ENCODE data around the gene UBR2.
A peak's percentile ranks its signal among the peaks of the same experiment; 100 is the strongest.
"Not testable (repeated sequence)": the region's sequence is repeated elsewhere in the genome, so short reads cannot be mapped to it uniquely, and the experiment has no call there.

Gene UBR2

DNA sequence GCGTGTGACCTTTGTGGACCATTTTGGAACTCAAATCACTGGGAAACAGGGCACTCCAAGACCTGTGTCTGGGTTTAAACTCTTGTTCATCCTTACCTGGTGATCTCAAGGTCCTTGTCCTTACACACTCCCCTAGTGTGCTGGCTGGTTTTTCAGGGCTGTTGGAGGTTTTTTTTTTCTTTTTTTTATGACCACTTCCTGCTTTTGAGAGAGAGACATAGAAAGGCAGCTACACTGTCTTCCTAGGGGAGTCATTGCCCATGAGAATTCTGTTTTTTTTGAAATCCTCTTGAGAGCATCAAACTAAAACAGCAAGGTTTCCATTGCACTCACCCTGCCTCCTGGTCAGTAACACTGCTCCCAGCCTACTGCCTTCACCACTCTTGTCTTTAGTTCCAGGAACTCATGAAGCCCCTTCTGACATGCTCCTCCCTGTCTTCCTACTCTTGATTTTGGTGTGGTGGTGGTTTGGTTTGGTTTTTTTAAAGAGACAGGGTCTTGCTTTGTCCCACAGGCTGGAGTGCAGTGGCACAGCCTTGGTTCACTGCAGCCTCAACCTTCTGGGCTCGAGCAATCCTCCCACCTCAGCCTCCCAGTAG is 130.0 kb downstream of the UBR2 start:
- DNase-seq = no peak

DNA sequence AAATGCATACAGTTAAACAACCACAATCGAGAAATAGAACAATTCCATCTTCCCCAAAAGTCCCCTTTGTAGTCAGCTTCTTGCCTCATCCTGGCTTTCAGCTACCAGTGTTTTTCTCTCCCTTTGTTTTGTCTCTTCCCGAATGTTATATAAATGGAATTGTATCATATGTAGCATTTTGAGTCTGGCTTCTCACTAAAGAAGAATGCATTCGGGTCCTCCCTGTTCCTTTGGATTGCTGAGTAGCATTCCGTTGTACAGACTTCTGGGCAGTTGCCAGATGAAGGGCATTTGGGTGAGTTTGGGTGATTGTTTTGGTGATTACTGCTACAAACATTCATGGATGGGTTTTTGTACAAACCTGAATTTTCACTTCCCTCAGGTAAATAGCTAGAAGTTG is 130.8 kb downstream of the UBR2 start:
- no peak for DNase-seq

DNA sequence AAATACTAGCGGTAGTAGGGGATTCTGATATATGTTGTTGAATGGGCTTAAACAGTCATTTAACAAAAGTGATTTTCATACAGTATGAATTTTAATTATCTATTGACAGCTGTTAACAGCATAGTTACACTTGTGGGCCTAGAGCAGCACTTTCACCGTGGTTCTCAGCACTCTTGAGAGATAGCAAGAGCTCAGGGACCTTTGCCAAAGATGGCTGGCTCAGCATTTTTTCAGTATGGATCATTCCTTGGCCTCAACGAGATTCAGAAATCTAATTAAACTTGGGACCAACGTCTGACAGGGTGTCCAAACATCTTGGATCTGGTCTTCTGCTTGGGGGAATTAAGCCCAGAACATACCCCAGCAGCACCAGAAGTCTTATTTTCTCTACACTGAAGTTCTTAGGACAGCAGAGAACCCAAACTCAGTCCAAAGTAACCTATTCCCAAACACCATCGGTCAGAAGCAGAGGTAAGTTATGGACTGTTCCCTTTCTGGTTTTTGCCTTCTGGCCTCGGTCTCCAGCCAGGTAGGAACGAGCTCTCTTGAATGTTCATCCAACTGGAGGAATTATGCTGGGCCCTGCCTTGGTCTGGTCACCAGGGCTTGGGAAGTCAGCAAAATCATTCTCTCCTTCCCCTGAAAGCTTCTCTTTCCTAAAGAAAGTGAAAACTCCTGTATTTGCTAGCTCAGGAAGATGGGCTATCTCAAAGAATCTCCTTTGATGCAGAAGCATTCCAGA is 132.9 kb downstream of the UBR2 start:
- DNase-seq = no peak

DNA sequence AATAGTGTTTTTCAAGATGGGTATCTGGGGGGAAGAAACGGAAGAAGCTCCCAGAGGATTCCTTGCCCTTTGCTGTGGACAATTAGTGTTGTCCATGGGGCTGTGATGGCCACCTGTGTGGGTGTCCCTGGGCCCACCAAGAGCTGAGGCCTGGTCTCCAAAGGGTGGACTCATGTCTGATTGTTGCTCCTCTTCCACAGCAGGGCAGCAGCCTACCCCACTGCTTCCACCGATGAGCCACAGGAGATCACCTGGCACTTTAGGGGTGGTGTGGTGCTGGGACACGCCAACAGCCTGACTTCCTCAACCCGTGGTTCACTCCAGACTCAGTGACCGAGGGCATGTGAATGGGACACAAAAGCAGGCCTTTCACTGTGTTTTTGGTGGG is 133.4 kb downstream of the UBR2 start:
- no peak for DNase-seq

DNA sequence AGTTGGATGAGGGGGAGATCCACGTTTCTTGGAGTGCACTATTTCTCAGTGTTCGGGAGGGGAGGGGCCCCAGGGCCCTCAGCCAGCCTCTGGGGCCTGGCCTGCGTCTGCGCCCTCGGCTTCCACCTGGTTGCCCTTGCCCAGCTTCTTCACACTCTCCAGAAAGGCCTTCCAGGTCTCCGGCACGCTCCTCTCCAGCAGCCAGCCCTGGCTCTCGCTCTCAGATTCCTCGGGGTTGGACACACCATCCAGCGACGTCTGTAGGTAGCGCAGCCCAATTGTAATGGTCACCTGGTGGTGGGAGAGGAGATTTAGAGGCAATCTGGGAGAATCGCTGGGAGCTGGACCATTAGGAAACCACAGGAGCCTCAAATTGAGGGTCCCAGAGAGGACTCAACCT is 134.4 kb downstream of the UBR2 start:
- DNase-seq = no peak

DNA sequence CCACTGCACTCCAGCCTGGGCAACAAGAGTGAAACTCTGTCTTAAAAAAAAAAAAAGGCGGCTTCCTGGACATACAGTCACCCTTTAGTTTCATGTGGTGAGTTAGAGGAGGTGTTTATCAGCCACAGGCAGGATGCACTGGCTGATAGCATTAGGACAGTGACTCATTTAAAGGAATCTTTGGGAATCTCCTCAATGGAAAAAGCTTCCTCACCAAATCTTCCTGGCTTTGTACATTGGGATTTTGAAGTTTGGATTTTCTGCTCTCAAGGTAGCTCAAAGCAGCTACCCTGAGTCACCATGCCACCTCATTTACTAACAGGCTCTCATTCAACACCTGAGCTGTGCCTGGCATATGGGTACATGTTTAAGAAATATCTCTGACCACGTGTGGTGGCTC is 138.4 kb downstream of the UBR2 start:
- DNase-seq = no peak

DNA sequence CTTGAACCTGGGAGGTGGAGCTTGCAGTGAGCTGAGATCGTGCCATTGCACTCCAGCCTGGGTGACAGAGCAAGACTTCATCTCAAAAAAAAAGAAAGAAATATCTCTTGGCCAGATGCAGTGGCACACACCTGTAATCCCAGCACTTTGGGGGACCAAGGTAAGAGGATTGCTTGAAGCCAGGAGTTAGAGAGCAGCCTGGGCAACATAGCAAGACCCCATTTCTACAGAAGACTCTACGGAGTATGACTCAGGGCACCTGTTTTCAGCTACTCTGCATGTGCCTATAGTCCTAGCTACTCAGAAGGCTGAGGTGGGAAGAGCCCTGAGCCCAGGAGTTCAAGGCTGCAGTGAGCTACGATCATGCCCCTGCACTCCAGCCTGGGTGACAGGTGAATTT is 139.0 kb downstream of the UBR2 start:
- DNase-seq = not testable (repeated sequence)

DNA sequence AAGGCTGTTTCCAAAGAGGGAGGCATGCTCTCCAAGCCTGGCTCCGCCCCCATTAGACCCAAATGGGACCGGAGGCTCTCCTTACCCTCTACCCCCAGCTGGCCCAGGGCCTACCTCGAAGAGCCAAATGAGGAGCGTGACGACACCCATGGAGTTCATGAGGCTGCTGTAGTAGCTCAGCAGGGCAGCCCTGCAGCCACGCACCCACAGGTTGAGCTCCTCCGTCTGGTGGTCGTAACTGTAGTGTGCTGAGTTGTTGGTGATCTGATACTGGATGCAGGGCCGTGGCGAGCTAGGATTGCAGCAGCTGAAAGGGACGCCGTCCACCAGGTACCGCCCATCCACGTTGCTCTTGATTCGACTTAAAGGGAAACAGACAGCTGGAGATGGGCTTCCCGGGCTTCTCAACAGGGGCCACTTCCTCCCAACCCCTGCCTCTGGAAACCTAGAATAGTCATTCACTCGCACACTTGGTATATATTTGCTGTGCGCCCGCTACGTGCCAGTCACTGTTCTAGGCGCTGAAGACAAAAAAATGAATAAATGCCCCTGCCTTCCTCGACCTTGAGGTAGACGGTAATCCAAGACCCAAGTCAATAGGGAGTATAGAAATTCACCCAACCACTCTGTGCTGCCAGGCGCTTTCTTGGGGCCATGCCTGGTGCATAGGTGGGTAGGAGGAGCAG is 140.6 kb downstream of the UBR2 start:
- DNase-seq = no peak

DNA sequence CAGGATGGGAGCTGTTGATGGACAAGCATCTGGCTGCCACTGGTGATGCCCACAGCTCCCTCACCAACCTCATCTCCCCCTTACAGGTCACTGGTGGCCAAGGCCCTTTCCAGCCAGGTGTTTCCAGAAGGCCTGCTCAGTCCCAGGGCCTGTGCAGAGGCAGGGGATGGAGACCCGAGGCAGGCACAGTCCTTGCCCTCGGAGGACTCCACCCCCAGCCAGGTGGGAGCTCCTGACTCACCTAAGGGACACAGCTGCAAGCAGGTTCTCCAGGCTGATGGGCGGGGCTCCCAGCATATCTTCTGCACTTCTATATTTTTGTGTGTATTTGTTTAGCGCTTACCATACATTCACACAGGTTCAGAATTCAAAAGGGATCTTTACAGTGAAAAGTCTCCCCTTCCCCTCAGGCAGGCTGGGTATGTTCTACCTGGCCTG is 141.1 kb downstream of the UBR2 start:
- DNase-seq = no peak

DNA sequence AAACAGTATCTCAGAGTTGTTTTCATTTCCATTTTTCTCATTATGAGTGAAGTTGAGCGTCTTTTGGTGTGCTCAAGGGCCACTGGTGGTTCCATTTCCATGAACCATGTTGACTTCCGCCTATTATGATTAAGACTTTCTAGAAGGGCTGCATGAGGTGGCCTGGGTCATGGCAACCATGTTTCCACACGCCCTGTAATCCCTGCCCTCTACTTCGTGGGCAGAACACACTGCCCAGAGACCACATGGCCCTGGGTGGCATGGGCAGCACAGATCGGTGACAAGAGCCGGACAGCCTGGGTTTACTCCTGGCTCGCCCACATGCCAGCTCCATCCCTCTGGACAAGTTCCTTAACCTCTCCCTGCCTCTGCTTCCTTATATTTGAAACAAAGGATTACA is 143.8 kb downstream of the UBR2 start:
- DNase-seq = no peak

DNA sequence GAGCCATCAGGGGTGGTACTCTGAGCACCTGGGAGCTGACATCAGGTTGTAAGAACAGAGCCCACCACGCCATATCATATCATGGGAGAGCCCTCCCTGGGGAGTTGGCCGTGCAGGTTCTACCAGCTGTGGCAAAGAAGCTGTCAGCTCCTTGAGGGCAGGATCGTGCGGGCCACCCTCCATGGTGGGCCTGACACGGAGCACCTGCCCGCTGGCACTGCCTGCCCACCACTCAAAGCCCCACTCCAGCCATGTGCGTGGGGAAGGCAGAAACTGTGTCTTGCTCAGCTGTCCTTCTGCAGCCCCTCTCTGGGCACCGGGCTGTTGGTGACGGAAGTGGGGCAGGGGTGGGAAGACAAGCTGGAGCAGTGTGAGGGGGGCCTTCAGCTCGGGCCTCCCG is 144.3 kb downstream of the UBR2 start:
- DNase-seq = no peak

DNA sequence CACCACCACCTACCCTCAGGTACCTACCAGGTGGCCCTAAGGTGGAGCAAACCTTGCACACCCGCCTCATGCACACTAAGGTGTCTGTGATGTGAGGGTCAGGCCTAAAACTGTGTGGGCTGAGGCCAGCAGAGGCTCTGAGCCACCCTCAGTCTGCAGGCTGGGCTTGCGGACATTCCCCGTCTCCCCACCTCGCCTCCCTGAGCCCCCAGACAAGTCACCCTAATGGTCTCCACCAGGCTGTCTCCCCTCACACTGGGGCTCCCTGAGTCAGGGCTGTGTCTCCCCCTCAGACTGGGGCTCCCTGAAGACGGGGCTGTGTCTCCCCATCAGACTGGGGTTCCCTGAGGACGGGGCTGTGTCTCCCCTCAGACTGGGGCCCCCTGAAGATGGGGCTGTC is 146.0 kb downstream of the UBR2 start:
- DNase-seq = no peak

DNA sequence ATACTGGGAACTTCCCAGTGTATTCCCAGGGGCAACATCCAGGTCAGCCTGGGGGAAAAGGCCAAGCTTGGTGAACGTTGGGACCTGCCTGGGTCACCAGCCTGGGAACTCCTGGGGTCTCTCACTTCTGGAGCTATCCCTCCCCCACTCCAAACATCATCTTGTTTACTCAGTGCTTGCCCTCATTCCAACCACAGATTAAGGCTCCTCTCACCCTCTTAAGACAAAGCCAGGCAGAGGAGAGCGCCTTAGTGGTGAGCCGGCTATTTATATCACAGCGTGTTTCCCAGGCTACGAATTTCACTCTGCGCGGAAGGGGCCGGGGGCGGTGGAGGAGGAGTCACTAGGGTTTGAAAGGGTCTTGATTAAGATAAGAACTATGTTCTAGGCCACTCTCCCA is 146.5 kb downstream of the UBR2 start:
- no peak for DNase-seq

DNA sequence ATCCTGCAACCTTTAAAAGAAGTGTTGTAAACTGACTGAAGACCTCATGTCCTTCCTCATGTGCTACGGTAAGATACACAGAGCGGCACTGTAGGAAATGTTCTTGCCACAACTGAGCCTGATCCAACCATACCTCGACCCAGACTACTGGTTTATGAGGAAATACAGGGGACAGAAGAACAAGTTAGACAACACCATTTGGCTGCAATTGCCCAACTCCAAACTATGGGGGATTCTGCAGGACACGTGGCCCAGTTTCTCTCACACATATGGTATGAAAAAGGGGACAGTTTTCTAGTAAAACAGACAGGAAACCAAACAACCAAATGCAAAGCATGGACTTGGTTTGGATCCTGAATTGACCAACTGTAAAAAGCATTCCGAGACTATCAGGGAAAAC is 148.1 kb downstream of the UBR2 start:
- DNase-seq = no peak

DNA sequence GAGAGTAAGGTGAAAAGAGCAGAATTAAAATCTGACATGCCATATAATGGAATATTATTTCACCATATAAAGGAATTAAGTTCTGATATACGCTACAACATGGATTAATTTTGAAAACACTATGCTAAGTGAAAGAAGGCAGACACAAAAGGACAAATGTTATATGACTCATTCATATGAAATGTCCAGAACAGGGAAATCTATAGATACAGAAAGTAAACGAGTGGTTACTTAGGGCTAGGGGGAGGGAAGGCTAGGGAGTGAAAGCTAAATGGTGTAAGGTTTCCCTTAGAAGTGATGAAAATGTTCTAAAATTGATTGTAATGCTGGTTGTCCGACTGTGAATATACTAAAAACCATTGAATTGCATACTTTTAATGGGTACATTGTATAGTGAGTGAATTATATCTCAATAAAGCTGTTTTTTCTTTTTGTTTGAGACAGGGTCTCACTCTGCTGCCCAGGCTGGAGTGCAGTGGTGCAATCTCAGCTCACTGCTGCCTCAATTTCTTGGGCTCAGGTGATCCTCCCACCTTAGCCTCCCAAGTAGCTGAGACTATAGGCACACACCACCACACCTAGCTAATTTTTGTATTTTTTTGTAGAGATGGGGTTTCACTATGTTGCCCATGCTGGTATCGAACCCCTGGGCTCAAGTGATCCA is 150.4 kb downstream of the UBR2 start:
- no peak for DNase-seq

DNA sequence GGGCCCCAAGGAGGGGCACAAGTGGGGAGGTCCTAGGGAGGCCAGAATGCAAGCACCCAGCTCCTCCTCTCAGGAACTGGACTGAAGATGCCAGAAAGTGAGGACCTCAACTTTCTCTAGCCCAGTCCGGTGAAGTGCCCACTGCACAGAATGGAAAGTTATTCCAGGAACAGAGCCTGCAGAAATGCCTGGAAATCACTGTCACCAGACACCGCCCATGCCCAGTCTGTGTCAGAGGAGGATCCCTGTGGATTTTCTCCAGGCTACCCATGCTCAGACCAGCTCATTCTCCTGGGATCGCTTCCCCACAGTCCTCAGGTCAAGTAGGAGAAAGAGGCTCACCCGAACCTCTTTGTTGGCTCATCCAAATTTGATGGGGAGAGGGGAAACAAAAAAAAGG is 152.0 kb downstream of the UBR2 start:
- no peak for DNase-seq

DNA sequence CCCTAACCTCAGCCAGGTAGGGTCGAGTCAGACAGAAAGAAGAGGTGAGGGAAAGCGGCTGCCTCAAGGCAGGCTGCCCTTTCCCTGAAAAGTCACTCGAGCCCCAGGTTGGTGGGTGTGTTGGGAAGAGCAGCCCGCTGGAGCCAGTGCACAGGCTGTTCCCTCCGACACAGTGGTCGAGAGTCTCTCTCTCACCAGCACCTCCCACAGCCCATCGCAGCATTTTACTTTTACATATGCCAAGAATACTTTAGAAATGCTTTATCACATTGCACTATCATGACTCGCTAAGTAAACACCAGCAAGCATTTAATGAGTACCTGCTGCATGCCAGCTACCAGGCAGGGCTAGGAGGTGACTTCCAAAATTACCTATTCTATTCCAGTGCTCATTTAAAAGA is 156.9 kb downstream of the UBR2 start:
- DNase-seq = no peak

DNA sequence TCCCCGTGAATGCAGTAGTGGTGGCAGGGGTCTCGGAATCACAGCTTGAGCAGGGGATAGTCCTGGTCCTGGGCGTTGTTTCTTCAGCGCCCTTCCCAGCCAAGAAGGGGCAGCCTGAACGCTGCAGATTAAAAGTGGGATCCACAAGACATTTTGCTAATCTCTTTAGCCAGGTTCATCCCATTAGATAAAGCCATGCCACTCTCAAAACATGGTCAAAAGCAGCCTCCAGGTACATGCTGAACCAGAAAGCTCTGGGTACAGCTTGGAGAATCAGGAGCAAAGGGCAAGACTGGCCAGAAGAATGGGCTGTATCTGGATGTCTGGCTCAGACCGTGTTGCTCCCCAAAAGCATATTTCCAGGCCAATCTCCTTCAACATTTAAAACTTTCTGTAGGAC is 158.7 kb downstream of the UBR2 start, which contains the start of gene PRPH2:
Gene PRPH2, minus strand, starts transcription at position 101 of the 400 bp plus-strand sequence. CDS start 263 bp downstream, outside the sequence.
- no peak for DNase-seq

DNA sequence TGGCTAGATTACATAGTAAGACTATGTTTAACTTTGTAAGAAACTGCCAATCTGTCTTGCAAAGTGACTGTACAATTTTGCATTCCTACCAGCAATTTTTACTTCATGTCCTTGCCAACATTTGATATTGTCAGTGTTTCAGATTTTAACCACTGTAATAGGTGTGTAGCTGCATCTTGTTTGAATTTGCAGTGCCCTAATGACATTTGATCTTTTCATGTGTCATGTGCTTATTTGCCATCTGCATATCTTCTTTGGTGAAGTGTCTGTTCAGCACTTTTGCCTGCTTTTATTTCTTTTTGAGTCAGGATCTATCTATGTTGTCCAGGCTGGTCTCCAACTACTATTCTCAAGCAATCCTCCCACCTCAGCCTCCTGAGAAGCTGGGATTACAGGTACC is 161.0 kb downstream of the UBR2 start:
- no peak for DNase-seq

DNA sequence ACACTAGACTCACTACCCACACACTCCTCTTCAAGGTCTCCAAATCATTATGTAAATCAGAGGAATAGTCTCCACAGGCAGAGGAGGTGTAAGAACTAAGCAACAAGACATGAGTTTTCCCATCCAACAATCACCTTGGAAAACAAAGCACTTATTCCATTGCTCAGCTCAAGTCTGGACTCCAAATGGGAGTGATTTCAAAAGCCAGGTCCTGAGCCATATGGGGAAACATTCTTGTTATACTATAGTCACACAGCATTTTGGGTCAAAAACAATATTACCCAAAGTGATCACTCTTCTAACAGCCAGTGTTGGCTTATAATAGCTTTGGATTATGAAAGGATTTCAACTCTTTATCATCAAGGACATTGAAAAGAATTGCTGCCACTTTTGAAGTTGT is 162.2 kb downstream of the UBR2 start:
- no peak for DNase-seq

DNA sequence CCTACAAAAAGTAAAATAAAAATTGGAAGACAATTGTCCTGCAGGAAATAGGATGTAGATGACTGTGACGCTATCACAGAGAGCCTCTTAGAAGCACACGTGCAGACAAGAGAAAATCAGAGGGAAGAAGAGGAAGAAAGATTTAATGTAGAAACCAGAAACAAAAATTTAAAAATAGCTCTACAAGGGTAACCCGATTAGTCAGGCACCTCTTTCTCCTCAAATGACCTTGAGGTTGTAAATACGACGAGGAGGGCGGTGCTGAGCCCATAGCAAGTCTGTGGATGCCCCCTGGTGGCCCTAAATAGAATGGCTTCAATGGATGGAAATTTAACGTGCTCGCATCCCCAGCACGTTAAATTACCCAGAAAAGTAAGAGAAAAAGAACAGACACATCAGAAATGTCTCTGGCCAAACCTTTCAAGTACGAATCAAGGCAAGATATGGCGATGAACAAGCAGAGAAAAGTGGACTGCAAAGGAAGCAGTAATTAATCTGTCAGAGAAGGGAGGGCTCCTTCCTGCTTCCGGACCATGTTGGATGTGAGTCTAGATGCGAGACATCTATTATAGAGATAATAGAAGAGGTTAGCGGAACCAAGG is 162.8 kb downstream of the UBR2 start:
- peak; percentile 41 to 82 for DNase-seq

DNA sequence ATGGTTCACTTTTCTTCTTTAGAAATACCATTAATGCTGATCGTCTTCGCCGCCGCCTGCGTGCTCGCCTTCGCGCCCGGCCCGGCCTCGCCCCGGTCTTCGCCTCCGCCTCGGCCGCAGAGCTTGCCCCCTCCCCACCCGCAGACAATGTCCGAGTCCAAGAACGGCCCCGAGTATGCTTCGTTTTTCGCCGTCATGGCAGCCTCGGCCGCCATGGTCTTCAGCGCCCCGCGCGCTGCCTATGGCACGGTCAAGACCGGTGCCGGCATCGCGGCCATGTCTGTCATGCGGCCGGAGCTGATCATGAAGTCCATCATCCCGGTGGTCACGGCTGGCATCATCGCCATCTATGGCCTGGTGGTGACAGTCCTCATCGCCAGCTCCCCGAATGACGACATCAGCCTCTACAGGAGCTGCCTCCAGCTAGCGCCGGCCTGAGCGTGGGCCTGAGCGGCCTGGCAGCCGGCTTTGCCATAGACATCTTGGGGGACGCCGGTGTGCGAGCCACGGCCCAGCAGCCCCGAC is 163.3 kb downstream of the UBR2 start:
- no peak for DNase-seq

DNA sequence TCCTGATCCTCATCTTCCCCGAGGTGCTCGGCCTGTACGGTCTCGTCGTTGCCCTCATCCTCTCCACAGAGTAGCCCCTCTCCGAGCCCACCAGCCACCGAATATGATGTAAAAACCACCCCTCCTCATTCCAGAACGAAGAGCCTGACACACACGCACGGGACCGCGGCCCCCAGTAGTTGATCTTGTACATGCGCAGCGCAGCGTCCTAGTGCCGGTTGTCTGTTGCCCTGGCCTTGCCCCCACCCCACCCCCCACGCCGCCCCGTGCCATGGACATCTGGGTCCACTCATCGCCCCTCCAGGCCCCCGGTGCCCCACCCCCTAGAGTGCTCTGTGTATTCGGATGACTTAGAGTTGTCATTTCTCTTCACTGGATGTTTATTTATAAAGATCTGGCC is 163.8 kb downstream of the UBR2 start:
- no peak for DNase-seq

All from hippocampal formation (tissue), 2 donors.